ENCODE measurements around the gene PITX1. TPM values are rescaled to one million over a fixed set of nuclear protein-coding genes. Genes with fewer than 3 reads are reported as not detected.

Gene PITX1
- total RNA-seq, 6 experiments from 2014 or later = not detected

- H3K27me3 ChIP-seq = peaks cover 7 to 30% of the 10 kb centered on the region in 2 donors
Measured at GRCh38 chr5:135025730-135026644, 8.0 kb downstream of the PITX1 start.

GRCh38 chr5:135024956-135025729 is 8.9 kb downstream of the PITX1 start:
- intact Hi-C loops (cut with DNase I) = no loop called here
- no peaks in the 10 kb centered on the region for H3K9me3 ChIP-seq
- TF ChIP-seq CTCF (IDR thresholded peaks at IDR 0.05) = no peak
- TF ChIP-seq POLR2A (IDR thresholded peaks at IDR 0.05) = no peak
- ATAC-seq = peak in 1 of 4 donors; percentile 57
- no peak overlapping the region for H3K27ac ChIP-seq
- peaks cover 6 to 29% of the 10 kb centered on the region in 2 donors for H3K27me3 ChIP-seq
- no peaks in the 10 kb centered on the region for H3K36me3 ChIP-seq
- H3K4me1 ChIP-seq = no peaks in the 10 kb centered on the region
- 69% methylated on average over 4 of the region's 11 CpGs for WGBS (ENCODE audit: insufficient coverage, low coverage, low lambda C conversion rate, missing lambda C conversion rate)
- peak in 2 of 3 donors; percentile 8 to 22 for DNase-seq
- no peak overlapping the region for H3K4me3 ChIP-seq

More at GRCh38 chr5:135025730-135026644, 8.0 kb downstream of the PITX1 start:
- DNase-seq (peak in 2 of 3 donors; percentile 7 to 41), ATAC-seq (no peak)
- Histone ChIP-seq H3K27ac (no peak overlapping the region), H3K36me3 (no peaks in the 10 kb centered on the region), H3K4me3 (no peak overlapping the region), H3K4me1 (peaks cover 0 to 7% (median 1%) of the 10 kb centered on the region in 4 donors), H3K9me3 (no peaks in the 10 kb centered on the region)
- TF ChIP-seq POLR2A (IDR thresholded peaks at IDR 0.05) (no peak), CTCF (IDR thresholded peaks at IDR 0.05) (no peak)
- intact Hi-C loops (cut with DNase I) = no loop called here
- WGBS (ENCODE audit: insufficient coverage, low coverage, low lambda C conversion rate, missing lambda C conversion rate) = 74% methylated on average over 7 of the region's 15 CpGs

GRCh38 chr5:135020111-135020895 is 13.7 kb downstream of the PITX1 start:
- Histone ChIP-seq H3K27me3 (no peaks in the 10 kb centered on the region), H3K36me3 (no peaks in the 10 kb centered on the region), H3K4me3 (no peak overlapping the region), H3K9me3 (no peaks in the 10 kb centered on the region), H3K4me1 (no peaks in the 10 kb centered on the region), H3K27ac (no peak overlapping the region)
- DNase-seq (peak in 2 of 3 donors; percentile 17 to 30), ATAC-seq (no peak)
- WGBS (ENCODE audit: insufficient coverage, low coverage, low lambda C conversion rate, missing lambda C conversion rate) = 80% methylated on average over 13 of the region's 16 CpGs
- TF ChIP-seq CTCF (IDR thresholded peaks at IDR 0.05) = no peak
- no peak for TF ChIP-seq POLR2A (IDR thresholded peaks at IDR 0.05)
- intact Hi-C loops (cut with DNase I) = no loop called here

GRCh38 chr5:135019314-135019713 is 14.7 kb downstream of the PITX1 start:
- no peak for ATAC-seq
- WGBS (ENCODE audit: insufficient coverage, low coverage, low lambda C conversion rate, missing lambda C conversion rate) = 88% methylated on average over 3 of the region's 5 CpGs
- no peak overlapping the region for H3K4me3 ChIP-seq
- H3K36me3 ChIP-seq = no peaks in the 10 kb centered on the region
- intact Hi-C loops (cut with DNase I) = no loop called here
- DNase-seq = peak in 1 of 3 donors; percentile 18
- peaks cover 0 to 5% (median 3%) of the 10 kb centered on the region in 4 donors for H3K4me1 ChIP-seq
- no peaks in the 10 kb centered on the region for H3K27me3 ChIP-seq
- H3K27ac ChIP-seq = no peak overlapping the region
- no peak for TF ChIP-seq CTCF (IDR thresholded peaks at IDR 0.05)
- TF ChIP-seq POLR2A (IDR thresholded peaks at IDR 0.05) = no peak
- no peaks in the 10 kb centered on the region for H3K9me3 ChIP-seq

Measured in right lobe of liver (tissue), 6 donors.